NCI-H2107 (cell line): Measurements from ENCODE around the gene TBC1D7.

ENCODE experiments used
- DNase-seq: peaks from one replicate; lab custom pipeline; 2025; lab: John Stamatoyannopoulos, UW

The TBC1D7 gene

DNA sequence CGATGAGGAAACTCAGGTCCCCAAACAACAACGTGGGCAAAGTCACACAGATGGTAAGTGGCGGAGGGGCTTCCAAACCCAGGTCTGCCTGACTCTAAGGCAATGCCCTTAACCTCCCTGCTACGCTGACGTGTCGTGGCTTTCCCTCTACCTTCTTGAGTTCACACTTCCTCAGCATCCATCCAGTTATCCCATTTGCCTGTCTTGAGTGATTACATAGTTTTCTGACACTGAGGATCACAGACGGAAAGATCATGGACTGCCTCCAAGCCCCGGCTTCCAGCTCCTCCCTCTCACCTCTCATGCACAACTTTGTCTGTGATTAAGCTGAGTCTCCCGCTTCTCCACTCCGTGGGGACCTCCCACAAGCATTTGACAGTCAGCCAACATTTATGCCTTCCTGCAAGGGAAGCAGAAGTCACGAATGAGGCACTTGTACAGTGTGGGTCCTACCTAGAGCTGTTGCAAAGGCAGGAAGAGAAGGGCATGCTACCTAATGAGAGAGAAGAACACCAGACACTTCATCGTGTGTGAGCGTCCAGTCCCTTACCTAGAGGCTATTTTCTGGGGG is 33.8 kb downstream of the TBC1D7 start:
- DNase-seq, result no peak

DNA sequence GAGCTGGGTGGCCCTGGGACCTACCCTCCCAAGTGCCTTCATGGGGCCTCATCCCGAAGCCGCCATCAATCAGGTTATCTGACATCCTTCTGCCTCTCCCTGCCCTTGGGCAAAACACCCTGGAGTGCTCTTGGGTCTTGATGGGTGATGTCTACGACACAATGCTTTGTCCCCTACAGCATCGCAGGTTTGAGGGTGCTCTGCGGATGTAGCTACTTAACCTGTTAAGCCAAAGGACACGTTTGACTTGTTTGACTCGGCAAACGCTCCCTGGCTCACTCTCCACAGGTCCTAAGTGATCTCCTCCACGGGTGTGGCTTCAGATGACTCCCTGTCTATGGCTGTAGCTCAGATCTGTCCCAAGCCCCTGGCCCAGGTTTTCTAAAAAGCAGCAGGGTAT is 35.6 kb downstream of the TBC1D7 start:
- no peak for DNase-seq

- no peak for DNase-seq
Measured at GRCh38 chr6:13290335-13290734, 38.0 kb downstream of the TBC1D7 start.

- DNase-seq, result no peak
Measured at GRCh38 chr6:13289789-13290318, 38.5 kb downstream of the TBC1D7 start.

DNA sequence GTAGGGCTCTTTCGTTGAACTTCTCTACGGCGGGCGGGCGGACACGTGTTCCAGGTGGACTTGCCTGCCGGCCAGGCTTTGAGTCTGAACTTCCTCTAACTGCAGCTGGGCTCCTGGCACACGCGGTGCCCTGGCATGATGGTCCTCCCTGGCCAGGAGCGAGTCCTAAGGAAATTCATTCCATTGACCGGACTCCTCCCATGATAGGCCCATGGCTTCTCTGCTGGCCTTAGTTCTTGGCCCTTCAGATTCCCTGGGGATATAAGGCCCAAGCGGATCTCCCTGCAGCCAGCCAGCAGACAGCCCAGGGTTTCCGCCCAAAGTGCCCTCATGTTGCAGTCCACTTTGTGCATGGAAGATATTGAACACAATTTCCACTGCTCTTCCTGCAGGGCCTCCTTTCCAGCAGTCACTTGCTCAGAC is 39.4 kb downstream of the TBC1D7 start:
- DNase-seq, result no peak

- no peak for DNase-seq
Measured at GRCh38 chr6:13288481-13288880, 39.9 kb downstream of the TBC1D7 start.

GRCh38 chr6:13287104-13287503 is 41.2 kb downstream of the TBC1D7 start:
- no peak for DNase-seq

DNA sequence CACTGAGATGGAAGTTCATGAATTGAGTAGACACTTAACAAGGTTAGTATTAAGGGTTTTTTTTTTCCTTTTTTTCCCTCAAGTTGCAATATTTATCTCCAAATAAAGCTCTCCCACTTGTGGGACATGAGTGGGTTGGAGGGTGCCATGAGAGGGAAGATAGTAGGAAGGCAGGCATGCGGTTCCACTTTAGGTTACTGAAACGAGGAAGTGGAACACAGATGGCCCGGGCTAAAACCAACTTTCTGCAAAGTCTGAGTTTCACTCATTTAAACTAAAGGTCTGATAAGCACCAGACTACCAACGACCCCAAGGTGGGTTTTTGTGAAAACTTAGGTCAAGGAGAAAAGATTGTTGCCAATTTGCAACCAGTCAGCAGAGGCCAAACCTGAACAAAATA is 42.2 kb downstream of the TBC1D7 start:
- DNase-seq, result no peak

DNA sequence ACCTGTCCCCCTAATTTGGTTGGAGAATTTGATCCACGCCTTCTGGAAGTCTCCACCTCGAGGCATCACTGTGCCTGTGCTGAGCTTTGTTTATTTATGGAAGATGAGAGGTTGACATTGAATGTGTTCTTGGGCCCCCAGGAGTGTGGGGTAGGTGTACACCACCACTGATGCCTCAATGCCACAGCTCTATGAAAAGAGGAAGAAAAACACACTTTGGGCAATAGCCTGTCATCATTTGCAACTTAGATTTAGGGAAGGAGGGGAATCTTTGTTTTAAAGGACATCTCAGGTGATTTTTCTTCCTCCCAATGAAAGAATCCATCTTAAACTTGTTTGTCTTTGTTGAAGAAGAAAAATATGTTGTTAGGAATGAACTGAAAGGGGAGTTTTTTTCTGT is 42.6 kb downstream of the TBC1D7 start:
- no peak for DNase-seq

GRCh38 chr6:13284646-13285045 is 43.7 kb downstream of the TBC1D7 start:
- no peak for DNase-seq

- no peak for DNase-seq
Measured at GRCh38 chr6:13283331-13283730, 45.0 kb downstream of the TBC1D7 start.

DNA sequence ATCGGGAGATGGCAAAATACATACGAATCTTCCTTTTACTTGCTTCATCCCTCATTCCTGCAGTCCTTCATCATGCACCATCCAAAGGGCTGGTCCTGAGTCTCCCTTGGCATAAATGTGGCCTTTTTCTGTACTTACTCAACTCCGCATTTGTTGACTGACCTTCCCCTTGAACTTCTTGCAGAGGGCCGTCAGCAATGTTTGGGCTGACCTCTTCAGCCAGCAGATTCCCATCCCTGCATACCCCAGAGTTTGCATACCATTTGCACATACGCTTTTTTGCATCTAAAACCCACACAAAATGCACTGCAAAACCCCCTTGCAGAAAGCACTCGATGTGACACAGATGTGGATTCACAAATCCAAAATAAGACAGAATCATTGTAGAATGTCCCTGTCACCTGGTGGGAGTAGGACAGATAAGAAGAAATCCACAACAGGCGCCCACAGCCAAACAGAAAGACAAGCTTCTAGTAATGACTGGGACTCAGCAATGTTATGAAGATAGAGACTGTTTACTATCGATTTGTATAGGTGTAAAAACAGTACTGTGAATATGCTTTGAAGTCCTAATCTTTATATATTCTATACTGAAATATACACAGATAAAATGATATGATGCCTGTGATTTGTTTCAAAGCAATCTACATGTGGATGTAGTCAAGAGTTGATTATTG is 45.8 kb downstream of the TBC1D7 start:
- no peak for DNase-seq

DNA sequence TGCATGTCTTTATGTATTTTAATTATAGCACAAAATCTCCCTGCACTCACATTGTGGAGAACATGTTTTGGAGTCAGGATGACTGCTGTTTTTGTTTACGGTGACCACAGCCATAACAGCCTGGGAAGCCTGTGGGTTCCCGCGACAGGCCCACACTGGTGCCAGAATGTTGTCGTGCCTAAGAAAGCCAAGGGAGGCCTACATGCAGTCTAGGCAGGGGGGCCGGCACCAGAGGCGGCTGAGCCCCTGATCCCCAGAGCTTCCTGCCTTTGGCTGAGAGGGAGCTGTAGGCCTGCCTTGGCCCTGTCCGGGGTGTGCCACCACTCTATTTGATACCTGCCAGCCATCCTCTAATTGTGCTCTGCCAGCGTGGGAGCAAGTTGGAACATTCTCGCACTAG is 46.7 kb downstream of the TBC1D7 start:
- DNase-seq, result no peak

- no peak for DNase-seq
Measured at GRCh38 chr6:13280254-13280653, 48.1 kb downstream of the TBC1D7 start.

DNA sequence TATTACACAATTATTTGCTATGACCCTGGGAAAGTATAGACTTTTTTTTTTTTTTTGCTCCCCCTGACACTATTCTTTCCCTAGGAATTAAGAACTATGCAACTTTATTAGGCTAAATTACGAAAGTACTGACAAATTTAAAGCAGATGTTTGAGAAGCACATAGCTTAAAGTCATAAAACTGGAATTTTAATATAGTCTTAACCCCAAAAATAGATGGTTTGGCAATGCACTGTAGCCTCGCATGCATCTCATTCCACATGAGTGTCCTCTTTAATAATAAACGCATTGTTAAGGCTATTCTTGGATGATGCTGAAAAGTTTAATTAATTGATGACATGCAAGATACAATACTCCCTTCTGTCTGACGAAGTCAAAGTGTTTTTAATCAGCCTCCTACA is 49.3 kb downstream of the TBC1D7 start:
- DNase-seq, result no peak

DNA sequence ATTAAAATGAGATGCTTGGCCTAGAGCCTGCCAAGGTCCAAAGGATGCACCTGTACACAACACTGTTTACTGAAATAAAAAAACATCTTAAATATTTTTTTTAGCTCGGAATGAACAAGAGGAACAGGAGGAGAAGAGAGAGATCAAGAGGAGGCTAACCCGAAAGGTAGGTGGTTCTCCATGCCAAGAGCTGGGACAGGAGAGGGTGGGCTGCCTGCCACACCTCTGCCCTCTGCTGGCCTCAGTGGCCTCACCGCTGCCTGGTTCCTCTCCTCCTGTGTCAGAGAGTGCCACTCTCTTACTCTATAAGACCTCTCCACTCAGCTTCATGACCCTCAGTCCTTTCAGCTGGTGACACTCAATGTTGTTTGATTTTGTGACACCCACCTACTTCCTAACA is 50.2 kb downstream of the TBC1D7 start:
- DNase-seq, result no peak

DNA sequence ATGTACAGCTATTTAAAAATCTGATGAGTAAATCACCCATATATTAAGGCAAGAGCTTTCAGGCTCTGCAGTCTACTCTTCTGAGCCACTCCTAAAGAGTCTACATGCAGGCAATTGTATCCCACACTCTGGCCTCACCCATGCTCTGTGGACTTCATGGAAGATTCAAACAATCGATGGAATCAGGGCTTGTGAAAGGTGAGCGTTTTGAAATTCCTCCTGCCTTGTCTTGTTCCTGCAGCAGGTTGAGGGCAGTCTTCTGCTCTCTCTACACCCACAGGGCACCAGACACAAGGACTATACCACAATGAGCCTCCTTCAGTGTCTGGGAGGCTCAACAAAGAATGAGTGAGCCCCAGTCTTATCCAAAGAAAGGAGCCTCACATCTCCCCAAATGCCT is 51.1 kb downstream of the TBC1D7 start:
- DNase-seq, result no peak

- DNase-seq, result no peak
Measured at GRCh38 chr6:13275435-13275989, 52.8 kb downstream of the TBC1D7 start.

GRCh38 chr6:13274707-13275434 is 53.5 kb downstream of the TBC1D7 start:
- no peak for DNase-seq

GRCh38 chr6:13273931-13274706 is 54.2 kb downstream of the TBC1D7 start:
- no peak for DNase-seq

DNA sequence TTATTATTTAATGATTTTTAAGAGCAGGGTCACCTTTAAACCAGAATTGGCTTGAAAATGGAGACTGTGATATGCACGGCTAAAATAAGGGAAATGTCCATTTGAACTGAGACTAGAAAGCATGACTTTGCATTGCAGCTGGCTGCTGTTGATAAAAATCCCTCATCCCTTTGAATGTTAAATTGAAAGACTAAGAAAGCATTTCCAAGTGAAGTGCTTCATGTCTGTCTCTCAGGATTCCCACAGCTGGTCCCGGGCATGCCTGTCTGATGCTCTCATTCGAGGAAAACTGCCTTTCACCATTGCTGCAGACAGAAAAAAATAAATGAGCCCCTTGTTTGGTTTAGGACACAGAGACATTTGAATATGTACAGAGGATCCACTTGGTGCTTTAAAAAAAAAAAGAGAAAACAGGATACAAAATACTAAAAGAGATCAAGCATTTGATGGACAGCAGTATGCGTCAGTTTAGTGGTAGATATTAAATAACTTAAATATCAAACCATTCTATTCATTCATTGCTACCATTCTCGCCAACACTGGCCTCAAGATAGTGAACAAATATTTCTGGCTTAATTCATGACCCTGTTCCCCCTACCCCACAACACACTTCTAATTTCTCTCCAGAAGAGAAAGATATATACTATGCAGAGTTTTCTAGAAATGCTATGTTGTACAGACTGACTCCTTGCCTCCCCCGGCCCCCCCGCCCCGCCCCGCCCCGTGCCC is 55.0 kb downstream of the TBC1D7 start:
- no peak for DNase-seq
